Activated T-cell treated with anti-CD3 and anti-CD28 coated beads, Interleukin-2, amount 50 U/mL, for 48 hours (primary cell): ENCODE data around the gene ZNF224.

Source experiments
- DNase-seq, 2 experiments: peaks; one replicate each; pipeline ENCODE4 v3.0.0-alpha.2; 2020

The ZNF224 gene

DNA sequence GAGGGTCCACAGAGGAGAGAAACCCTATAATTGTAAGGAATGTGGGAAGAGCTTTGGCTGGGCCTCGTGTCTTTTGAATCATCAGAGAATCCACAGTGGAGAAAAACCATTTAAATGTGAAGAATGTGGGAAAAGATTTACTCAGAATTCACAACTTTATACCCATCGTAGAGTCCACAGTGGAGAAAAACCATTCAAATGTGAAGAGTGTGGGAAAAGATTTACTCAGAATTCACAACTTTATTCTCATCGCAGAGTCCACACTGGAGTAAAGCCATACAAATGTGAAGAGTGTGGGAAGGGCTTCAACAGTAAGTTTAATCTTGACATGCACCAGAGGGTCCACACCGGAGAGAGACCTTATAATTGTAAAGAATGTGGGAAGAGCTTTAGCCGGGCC, 37.8 kb downstream of the ZNF224 start:
- DNase-seq = no peak

GRCh38 chr19:44141191-44142058, 47.3 kb downstream of the ZNF224 start, which contains the start of gene ZNF234:
Gene ZNF234, plus strand, starts transcription at chr19:44141554. Its CDS starts 3,079 bp downstream, at chr19:44144633.
- peak; percentile 79 to 80 for DNase-seq

GRCh38 chr19:44142059-44142433, 47.9 kb downstream of the ZNF224 start:
- DNase-seq = peak in 1 of 2 experiments; percentile 42

GRCh38 chr19:44149776-44150175, 55.6 kb downstream of the ZNF224 start:
- DNase-seq = no peak

DNA sequence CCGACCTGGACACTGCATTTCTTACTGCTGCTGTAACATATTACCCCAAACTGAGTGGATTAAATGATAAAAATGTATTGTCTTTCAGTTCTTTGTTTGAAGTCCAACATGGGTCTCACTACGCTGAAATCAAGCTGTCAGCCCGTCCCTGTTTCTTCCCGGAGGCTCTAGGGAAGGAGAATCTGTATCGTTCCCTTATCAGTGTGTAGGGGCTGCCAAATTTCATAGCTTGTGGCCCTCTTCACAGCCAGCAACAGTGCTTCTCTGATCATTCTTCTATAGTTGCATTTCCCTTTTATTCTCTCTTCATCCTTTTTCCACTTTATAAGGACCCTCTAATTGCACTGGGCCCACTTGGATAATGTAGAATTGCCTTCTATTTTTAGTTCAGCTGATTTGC, 57.3 kb downstream of the ZNF224 start:
- DNase-seq = no peak

DNA sequence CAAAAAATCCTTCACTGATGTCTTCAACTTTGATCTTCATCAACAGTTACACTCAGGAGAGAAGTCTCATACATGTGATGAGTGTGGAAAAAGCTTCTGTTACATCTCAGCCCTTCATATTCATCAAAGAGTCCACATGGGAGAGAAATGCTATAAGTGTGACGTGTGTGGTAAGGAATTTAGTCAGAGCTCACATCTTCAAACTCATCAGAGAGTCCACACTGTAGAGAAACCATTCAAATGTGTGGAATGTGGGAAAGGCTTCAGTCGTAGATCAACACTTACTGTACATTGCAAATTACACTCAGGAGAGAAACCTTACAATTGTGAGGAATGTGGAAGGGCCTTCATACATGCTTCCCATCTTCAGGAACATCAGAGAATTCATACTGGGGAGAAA, 62.3 kb downstream of the ZNF224 start:
- no peak for DNase-seq
